Left ventricle myocardium inferior (tissue), 1 donor: ENCODE data around the gene ATP4A. TPM values are rescaled to one million over a fixed set of nuclear protein-coding genes. Genes with fewer than 3 reads are reported as not detected.

Experiments used
- DNase-seq: peaks from one replicate; pipeline ENCODE4 v3.0.0-alpha.2; 2020
- H3K27ac ChIP-seq: fragments of 200-600 bp; replicated peaks from 2 replicates; pipeline ENCODE4 v1.8.0; 2021
- H3K27me3 ChIP-seq: fragments of 200-600 bp; 2 replicates; pipeline ENCODE4 v1.8.0; 2021; ENCODE audit warnings: low read depth
- H3K36me3 ChIP-seq: fragments of 200-600 bp; 2 replicates; pipeline ENCODE4 v1.8.0; 2021
- H3K4me1 ChIP-seq: fragments of 200-600 bp; 2 replicates; pipeline ENCODE4 v1.8.0; 2021
- H3K4me3 ChIP-seq: fragments of 200-600 bp; 2 replicates; pipeline ENCODE4 v1.8.0; 2021; ENCODE audit warnings: mild to moderate bottlenecking, moderate library complexity
- H3K9me3 ChIP-seq: fragments of 200-600 bp; replicated peaks from 2 replicates; pipeline ENCODE4 v1.8.0; 2021
- intact Hi-C: fragments of 100-400 bp; cut with micrococcal nuclease; formaldehyde crosslinking; loops from one replicate; pipeline ENCODE4 v1.11.0; 2022
- total RNA-seq: library from RNA; stranded (reverse); fragmentation: NEBNext Ultra II Directional; extraction: Animal tissue kit (Norgen Biotek cat#: 25700); gene quantifications from one replicate; pipeline ENCODE4 v1.2.1, GENCODE V29; 2021
- TF ChIP-seq, protein P1 (sequence below): fragments of 200-600 bp; IDR thresholded peaks from 2 replicates; pipeline ENCODE4 v1.8.0; 2021; ENCODE audit warnings: antibody characterized with exemption, mild to moderate bottlenecking, borderline replicate concordance
- donor health status: DM: no; HTN: yes; CAD: no; lungs with severe emphysema.

Gene ATP4A
- total RNA-seq, 1 donor from 2014 or later: not detected

DNA sequence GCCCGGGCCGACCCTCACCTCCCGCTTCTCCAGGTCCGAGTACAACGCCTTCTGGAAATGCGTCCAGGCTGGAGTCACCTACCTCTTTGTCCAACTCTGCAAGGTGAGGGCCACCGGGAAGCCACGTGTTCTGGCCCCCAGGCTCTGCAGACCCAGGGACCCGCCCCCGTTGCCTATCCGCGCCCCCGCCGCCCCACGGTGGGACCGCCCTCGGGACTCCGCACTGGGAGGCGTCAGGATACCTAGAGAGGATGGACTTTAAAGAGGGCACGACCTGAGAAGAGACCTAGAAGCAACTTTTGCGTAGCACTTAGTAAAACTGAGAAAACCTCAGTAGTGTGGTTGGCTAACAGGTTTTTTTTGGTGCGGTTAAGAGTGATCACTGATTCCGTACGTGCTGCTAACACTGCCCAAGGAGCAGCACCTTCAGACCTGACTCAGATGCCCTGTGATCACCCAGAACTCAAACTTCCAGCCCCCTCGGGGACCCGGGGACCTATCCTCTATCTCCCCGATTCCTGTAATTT, 17.5 kb downstream of the ATP4A start:
- peak; percentile 37 for DNase-seq
- peak overlapping the region; percentile 88 for H3K27ac ChIP-seq
- TF ChIP-seq, protein P1, sequence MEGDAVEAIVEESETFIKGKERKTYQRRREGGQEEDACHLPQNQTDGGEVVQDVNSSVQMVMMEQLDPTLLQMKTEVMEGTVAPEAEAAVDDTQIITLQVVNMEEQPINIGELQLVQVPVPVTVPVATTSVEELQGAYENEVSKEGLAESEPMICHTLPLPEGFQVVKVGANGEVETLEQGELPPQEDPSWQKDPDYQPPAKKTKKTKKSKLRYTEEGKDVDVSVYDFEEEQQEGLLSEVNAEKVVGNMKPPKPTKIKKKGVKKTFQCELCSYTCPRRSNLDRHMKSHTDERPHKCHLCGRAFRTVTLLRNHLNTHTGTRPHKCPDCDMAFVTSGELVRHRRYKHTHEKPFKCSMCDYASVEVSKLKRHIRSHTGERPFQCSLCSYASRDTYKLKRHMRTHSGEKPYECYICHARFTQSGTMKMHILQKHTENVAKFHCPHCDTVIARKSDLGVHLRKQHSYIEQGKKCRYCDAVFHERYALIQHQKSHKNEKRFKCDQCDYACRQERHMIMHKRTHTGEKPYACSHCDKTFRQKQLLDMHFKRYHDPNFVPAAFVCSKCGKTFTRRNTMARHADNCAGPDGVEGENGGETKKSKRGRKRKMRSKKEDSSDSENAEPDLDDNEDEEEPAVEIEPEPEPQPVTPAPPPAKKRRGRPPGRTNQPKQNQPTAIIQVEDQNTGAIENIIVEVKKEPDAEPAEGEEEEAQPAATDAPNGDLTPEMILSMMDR: no peak
- intact Hi-C loops: no loop called here
- peaks cover 12% of the 10 kb centered on the region for H3K36me3 ChIP-seq
- H3K4me3 ChIP-seq: peak overlapping the region; percentile 84
- peaks cover 35% of the 10 kb centered on the region for H3K4me1 ChIP-seq
- no peaks in the 10 kb centered on the region for H3K27me3 ChIP-seq
- H3K9me3 ChIP-seq: no peaks in the 10 kb centered on the region

DNA sequence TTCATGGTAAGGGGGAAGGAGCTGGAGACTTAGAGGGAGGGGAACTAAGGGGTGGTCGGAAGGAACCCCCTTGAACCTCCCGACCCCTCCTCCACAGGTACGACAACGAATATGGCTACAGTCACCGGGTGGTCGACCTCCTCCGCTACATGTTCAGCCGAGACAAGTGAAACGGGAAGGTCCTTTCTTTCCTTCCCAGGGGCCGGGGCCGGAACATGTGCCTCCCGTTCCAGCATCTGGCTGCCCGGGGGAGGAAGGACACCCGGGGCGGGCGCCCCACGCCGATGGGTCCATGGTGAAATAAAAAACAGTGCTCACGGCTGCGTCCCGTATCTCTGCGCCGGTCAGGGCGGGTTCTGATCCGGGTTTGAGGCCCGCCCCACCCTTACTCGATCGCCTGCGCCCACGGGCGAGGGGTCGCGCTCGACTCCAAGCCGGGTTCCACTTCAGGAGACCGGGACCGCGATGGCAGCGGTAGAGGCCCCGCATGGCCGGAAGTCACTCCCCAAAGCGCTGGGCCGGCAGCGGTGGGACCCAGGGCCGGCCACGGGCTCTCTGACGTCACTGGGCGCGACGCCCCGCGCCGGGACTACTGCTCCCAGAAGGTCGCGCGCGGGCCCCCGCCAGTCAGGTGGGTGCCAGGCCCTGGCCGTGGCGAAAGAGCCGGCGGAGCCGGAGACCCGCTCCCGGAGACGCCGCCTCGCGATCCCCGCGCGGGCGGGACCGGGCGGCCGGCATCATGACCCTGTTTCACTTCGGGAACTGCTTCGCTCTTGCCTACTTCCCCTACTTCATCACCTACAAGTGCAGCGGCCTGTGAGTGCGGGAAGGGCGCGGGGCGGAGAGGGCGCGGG, 18.2 kb downstream of the ATP4A start, which contains the start of gene TMEM147:
Gene TMEM147 (plus strand): TSS at position 626 of the 854 bp plus-strand sequence. CDS start 114 bp downstream, at position 740.
- Histone ChIP-seq H3K4me1 (peaks cover 35% of the 10 kb centered on the region), H3K27me3 (no peaks in the 10 kb centered on the region), H3K9me3 (no peaks in the 10 kb centered on the region), H3K36me3 (peaks cover 12% of the 10 kb centered on the region), H3K4me3 (peak within 1 kb of the TSS; percentile 84), H3K27ac (peak within 1 kb of the TSS; percentile 88)
- intact Hi-C loops: no loop called here
- peak; percentile 94 for DNase-seq
- TF ChIP-seq, protein P1: no peak

DNA sequence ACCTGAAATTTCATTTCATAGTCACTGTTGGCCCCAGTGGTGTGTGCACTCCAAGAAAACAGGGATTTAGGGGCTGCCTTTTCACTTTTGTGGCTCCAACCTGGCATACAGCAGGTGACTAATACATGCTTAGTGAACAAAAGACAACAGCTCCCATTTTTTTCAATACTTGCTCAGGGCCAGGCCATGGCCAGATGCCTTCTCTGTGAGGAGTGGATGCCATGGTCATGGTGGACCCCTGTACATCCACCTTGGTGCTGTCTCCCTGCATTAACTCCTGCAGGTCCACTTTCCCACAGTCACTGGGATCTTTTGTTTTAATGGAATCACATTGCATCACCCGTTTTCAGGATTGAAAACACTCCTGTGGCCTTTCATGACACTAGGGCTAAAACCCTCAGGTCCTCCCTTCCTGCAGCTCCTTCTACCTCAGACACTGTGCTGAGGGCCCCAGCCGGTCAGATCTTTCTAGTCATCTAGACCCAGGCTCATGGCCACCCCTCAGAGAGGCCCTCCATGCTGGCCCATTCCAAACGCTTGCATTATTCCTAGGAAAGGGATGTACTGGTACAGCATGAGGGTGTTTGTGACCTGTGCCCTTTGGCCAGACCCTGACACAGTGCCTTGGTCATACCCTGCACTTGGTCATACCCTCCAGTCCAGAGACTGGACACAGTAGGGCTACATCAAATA, 19.2 kb downstream of the ATP4A start:
- H3K4me1 ChIP-seq: peaks cover 35% of the 10 kb centered on the region
- H3K27me3 ChIP-seq: no peaks in the 10 kb centered on the region
- H3K9me3 ChIP-seq: no peaks in the 10 kb centered on the region
- intact Hi-C loops: no loop called here
- H3K36me3 ChIP-seq: peaks cover 12% of the 10 kb centered on the region
- peak overlapping the region; percentile 84 for H3K4me3 ChIP-seq
- no peak for DNase-seq
- H3K27ac ChIP-seq: peak overlapping the region; percentile 88
- TF ChIP-seq, protein P1: no peak

DNA sequence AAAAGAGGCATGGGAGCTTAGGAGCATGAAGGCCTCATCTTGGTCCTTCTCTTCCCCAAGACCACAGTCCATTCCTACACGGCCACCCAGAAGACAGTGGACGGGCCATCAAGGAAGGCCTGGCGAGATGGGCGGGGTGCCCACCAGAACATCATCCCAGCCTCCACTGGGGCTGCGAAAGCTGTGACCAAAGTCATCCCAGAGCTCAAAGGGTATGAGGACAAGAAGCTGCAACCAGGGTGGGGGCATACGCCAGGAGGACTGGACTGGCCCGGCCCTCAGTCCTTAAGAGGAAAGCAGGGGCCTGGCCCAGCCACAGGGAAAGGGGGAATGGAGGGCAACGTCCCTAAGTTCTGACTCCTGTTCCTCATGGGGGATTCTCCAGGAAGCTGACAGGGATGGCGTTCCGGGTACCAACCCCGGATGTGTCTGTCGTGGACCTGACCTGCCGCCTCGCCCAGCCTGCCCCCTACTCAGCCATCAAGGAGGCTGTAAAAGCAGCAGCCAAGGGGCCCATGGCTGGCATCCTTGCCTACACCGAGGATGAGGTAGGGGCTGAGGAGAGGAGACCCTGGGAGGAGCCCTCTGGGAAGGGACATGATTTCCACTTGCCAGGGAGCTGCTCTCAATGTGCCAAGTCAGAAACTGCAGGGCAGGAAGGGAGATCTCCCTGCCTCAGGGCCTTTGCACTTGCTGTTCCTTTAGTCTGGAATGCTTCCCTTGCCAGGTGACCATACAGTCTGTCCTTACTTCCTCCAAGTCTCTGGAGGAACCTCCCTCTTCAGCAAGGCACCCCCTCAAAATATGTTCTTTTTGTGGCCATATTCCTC, 20.0 kb downstream of the ATP4A start:
- no peak overlapping the region for H3K4me3 ChIP-seq
- TF ChIP-seq, protein P1: no peak
- H3K9me3 ChIP-seq: no peaks in the 10 kb centered on the region
- no peaks in the 10 kb centered on the region for H3K27me3 ChIP-seq
- intact Hi-C loops: no loop called here
- H3K27ac ChIP-seq: no peak overlapping the region
- H3K36me3 ChIP-seq: peaks cover 12% of the 10 kb centered on the region
- no peak for DNase-seq
- H3K4me1 ChIP-seq: peaks cover 35% of the 10 kb centered on the region

DNA sequence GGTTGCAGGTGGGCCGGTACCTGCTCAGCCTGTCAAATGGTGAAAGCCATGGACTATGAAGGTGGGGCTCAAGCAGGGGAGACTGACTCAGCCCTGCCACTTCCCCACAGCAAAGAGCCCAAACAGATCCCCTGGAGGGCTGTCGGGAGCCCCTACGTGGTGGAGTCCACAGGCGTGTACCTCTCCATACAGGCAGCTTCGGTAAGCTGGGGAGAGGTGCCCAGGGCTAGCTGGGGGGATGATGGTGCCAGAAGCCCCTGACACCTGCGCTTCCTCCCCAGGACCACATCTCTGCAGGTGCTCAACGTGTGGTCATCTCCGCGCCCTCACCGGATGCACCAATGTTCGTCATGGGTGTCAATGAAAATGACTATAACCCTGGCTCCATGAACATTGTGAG, 21.2 kb downstream of the ATP4A start:
- Histone ChIP-seq H3K4me1 (peaks cover 34% of the 10 kb centered on the region), H3K4me3 (no peak overlapping the region), H3K27ac (no peak overlapping the region), H3K9me3 (no peaks in the 10 kb centered on the region), H3K36me3 (peaks cover 7% of the 10 kb centered on the region), H3K27me3 (no peaks in the 10 kb centered on the region)
- TF ChIP-seq, protein P1: no peak
- intact Hi-C loops: no loop called here
- no peak for DNase-seq
